ENCODE results near the gene TMEM273.

TMEM273 gene

DNA sequence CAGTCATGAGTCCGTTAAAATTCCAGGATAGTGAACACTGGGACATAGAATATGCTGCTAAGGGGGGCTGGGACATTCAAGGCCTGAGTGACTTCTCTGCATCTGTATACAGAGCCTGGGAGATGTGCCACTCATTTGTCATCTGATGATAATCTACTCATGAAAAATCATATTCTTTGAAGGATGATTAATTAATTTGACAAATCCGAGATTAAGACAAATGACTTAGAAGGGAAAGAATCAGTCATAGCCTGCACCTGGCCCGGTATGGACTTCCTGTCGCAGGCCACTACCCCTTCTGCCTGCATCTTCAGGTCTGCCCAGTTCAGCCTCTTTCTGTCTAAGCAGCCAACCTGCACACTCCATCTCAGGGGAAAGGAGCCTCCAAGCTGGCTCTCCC lies 35.5 kb downstream of the TMEM273 start:
- DNase-seq (ENCODE audit: low read depth): no peak
- H3K4me3 ChIP-seq (ENCODE audit: low read depth, low read length): no peak overlapping the region
- TF ChIP-seq, protein P1, sequence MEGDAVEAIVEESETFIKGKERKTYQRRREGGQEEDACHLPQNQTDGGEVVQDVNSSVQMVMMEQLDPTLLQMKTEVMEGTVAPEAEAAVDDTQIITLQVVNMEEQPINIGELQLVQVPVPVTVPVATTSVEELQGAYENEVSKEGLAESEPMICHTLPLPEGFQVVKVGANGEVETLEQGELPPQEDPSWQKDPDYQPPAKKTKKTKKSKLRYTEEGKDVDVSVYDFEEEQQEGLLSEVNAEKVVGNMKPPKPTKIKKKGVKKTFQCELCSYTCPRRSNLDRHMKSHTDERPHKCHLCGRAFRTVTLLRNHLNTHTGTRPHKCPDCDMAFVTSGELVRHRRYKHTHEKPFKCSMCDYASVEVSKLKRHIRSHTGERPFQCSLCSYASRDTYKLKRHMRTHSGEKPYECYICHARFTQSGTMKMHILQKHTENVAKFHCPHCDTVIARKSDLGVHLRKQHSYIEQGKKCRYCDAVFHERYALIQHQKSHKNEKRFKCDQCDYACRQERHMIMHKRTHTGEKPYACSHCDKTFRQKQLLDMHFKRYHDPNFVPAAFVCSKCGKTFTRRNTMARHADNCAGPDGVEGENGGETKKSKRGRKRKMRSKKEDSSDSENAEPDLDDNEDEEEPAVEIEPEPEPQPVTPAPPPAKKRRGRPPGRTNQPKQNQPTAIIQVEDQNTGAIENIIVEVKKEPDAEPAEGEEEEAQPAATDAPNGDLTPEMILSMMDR (IDR thresholded peaks at IDR 0.05; ENCODE audit: low read depth, low read length, missing control alignments): no peak

DNA sequence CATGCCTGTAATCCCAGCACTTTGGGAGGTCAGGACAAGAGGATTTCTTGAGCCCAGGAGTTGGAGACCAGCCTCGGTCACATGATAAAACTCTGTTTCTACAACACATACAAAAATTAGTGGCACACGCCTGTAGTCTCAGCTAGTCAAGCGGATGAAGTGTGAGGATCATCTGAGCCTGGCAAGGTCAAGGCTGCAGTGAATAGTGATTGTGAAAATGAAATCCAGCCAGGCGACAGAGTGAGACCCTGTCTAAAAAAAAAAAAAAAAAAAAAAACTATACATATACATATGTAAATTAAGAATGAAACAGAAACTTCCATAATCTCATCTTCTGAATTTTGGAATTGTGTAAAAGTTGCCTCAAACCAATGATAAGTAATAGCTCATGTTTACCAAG lies 36.2 kb downstream of the TMEM273 start:
- H3K4me3 ChIP-seq (ENCODE audit: low read depth, low read length): no peak overlapping the region
- TF ChIP-seq, protein P1 (IDR thresholded peaks at IDR 0.05; ENCODE audit: low read depth, low read length, missing control alignments): no peak

DNA sequence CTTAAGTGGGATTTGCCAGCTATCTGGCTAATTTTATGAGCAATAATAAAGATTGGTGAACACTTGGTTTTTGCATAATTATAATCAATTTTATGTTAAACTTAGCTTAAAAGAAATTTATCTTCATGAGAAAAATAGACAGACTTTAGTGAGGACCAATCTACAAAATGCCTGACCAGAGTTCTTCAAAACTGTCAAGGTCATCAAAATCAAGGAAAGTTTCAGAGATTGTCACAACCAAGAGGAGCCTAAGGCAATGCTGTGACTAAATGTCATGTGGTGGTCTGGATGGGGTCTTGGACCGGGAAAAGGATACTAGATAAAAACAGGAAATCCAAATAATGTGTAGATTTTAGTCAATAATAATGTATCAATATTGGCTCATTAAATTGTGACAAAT lies 36.7 kb downstream of the TMEM273 start:
- DNase-seq (ENCODE audit: low read depth): no peak
- TF ChIP-seq, protein P1 (IDR thresholded peaks at IDR 0.05; ENCODE audit: low read depth, low read length, missing control alignments): no peak
- H3K4me3 ChIP-seq (ENCODE audit: low read depth, low read length): no peak overlapping the region

More for the DNA sequence above, 36.2 kb downstream of the TMEM273 start:
- no peak for DNase-seq (ENCODE audit: low read depth)

DNA sequence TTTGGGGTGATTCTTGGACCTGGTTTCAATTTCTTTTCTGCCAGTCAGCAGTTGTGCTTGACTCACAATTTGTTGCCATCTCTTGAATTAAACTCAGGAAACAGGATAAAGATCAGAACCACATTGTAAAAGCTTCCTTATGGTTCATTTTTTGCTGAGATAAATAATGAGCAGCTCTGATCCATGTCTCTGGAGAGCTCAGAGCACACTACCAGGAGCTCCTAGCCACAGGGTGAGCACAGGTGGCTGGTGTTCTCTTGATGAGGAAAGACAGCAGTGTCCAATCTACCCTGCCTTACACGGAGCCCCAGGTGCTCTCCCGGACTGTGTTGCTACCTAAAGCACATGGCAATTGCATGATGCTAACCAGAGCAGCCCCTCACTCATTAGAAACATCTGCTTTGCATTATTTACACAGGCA lies 37.2 kb downstream of the TMEM273 start:
- no peak for DNase-seq (ENCODE audit: low read depth)
- TF ChIP-seq, protein P1 (IDR thresholded peaks at IDR 0.05; ENCODE audit: low read depth, low read length, missing control alignments): no peak

DNA sequence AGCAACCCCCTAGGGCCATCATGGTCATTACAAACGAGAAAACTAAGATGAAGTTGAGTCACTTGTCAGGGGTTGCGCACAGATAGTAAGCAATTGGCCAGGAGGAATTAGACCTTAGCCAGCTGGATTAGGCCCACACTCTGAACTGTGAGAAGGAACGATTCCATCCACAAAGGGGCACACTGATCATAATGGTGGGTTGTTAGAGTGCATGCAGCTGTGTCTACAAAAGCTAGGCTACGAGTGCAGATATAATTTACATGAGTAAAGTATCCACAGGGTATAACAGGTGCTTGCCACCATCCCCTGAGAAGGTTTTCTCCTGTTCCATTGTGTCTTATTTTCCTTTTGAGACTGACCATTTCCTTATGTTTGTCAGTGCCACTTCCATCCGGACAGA lies 37.8 kb downstream of the TMEM273 start:
- DNase-seq (ENCODE audit: low read depth): no peak
- TF ChIP-seq, protein P1 (IDR thresholded peaks at IDR 0.05; ENCODE audit: low read depth, low read length, missing control alignments): no peak

More for the DNA sequence above, 37.2 kb downstream of the TMEM273 start:
- no peak overlapping the region for H3K4me3 ChIP-seq (ENCODE audit: low read depth, low read length)

DNA sequence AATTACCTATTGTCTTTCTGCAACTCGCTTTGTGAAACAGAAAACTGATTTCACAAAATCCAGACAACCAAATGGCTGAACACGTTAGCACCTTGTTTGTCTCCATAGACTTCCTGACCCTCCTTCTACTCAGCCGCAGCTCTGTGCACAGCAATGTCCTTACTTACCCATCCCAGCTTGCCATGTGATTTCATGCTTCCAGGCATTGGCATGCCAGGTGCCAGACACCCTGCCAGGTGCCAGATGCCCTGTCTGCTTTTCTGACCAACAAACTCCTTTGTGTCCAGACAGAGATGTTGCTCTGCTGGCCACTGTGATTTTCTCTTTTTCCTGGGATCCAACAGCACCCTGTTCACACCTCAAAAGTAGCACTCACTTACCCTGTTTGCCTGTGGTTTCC lies 38.3 kb downstream of the TMEM273 start:
- no peak for DNase-seq (ENCODE audit: low read depth)
- TF ChIP-seq, protein P1 (IDR thresholded peaks at IDR 0.05; ENCODE audit: low read depth, low read length, missing control alignments): no peak
- no peak overlapping the region for H3K4me3 ChIP-seq (ENCODE audit: low read depth, low read length)

More for the DNA sequence above, 37.8 kb downstream of the TMEM273 start:
- no peak overlapping the region for H3K4me3 ChIP-seq (ENCODE audit: low read depth, low read length)

DNA sequence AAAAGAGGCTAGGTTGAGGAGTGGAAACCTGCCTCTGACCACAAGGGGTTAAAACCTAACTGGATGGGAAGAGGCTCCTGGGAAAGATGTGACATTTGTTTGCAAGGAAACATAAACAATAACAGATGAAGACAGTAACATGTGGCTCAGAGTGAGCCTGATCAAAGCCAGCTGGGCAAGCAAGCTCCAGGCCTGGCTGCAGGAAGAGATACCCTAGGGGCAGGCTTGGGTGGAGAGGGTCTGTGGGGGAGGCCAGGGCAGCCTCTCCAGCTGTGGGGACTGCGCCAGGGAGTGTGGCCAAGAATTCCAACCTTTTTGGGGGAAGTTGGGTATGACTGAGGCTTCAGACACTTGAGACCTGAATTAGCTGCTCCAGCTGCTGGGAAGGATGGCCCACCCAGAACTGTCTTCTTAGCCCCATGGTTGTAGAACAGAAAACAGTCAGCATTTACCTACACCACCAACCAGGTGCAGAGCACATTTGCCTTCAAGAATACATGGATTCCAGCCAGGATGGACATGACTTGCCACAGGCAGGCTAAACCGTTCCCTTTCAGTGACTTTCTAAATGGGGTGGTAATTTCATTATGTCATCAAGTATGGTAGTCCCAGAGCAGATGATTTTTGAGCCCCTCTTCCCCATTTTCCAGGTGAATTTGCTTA lies 44.0 kb downstream of the TMEM273 start:
- no peak for DNase-seq (ENCODE audit: low read depth)
- no peak overlapping the region for H3K4me3 ChIP-seq (ENCODE audit: low read depth, low read length)
- TF ChIP-seq, protein P1 (IDR thresholded peaks at IDR 0.05; ENCODE audit: low read depth, low read length, missing control alignments): no peak
